ENCODE measurements around the gene PSMD2.
"Not testable (repeated sequence)": the region's sequence is repeated elsewhere in the genome, so short reads cannot be mapped to it uniquely, and the experiment has no call there.

Gene PSMD2

DNA sequence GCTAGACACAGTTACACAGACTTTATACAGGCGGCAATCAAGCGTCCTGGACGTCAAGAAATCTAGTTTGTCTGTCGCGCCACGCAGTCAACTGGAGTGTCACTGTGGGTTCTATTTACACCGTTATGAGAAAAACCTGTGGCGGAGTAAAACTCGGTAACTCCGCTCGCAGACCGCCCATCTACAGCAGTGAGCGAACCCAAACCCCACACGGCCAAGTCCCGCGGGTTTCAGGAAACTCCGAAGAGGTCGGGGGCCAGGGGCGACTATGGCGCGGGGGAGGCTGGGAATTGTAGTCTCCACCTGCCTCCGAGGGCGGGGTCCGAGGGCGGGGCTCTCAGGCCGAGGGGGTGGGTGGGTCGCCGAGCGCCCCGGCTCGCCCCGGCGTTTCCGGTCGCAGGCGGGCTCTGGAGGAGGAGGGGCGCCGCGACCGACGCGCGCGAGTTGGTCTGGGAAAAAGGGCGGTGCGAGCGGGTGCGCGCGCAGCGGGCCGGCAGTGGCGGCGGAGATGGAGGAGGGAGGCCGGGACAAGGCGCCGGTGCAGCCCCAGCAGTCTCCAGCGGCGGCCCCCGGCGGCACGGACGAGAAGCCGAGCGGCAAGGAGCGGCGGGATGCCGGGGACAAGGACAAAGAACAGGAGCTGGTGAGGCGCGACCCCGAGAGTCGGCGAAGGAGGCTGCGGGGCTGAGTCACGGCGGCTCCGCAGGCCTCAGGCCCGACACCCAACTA, at the start of gene PSMD2:
PSMD2 (plus strand) TSS at position 483 of the 729 bp plus-strand sequence; CDS start at position 509, 26 bp downstream.
- DNase-seq (ENCODE audit: low read depth in 2 of 3, low spot score in 1 of 3) = peak; percentile 96 to 99 (median 98)

DNA sequence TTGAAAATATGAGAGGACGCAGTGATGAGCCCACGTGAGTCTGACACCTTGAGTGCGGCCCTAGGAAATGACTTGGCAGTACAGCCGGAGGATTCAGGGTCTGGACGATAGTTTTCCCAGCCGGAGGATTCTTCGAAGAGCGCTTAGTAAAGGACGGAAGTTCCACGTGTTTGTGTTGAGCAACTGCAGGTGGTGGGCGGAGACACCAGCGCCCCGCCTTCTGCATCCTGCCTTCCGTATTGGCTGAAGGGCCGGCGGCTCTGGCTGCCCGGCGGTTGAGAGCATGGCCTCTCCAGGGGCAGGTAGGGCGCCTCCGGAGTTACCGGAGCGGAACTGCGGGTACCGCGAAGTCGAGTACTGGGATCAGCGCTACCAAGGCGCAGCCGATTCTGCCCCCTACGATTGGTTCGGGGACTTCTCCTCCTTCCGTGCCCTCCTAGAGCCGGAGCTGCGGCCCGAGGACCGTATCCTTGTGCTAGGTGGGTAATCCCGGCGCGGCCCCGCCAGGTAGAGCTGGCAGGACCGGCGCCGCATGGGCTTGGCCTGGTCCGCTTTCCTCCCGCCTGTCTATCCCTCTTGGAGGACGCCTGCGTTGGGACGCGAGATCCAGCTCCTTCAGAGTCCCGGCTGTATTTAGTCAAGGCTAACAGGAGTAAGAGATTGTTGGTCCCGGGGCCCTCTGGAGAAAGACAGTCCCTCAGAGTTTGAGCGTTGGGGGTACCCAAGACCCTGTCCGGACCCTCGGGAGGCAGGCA, 49.5 kb upstream of the PSMD2 start, which contains the start of gene EEF1AKMT4:
EEF1AKMT4 (plus strand) TSS at position 261 of the 755 bp plus-strand sequence; CDS start at position 284, 23 bp downstream.
- peak; percentile 90 to 95 (median 95) for DNase-seq (ENCODE audit: low read depth in 2 of 3, low spot score in 1 of 3)

DNA sequence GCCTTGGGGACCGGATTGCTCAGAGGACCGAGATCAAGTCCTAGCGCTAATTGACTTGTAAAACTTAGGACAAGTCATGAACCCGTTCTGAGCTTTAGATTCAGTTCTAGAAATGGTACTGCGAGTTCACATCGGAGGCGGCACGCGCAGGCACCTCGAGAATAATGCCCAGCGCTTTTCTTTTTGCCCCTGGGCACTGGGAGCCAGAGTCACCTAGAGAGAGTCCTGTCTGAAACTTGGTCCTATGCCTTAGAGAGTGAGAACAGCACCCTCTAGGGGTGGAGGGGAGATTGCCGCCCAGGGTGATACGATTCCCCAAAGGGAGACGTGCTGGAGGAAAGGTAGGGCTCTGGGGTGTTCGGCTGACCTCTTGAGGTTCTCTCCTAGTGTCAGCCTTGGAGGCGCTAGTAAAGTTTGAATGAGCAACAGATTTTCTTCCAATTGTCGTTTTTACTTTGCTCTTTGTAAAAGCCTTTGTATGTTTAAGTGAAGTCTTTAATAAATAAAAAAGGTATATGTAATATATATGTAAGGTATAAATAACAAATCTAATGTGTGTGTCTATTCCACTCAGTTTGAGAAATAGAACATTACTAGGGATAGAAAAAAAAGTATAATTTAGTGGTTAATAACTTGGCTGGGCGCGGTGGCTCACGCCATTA, 48.7 kb upstream of the PSMD2 start:
- peak; percentile 86 to 98 (median 87) for DNase-seq (ENCODE audit: low read depth in 2 of 3, low spot score in 1 of 3)

DNA sequence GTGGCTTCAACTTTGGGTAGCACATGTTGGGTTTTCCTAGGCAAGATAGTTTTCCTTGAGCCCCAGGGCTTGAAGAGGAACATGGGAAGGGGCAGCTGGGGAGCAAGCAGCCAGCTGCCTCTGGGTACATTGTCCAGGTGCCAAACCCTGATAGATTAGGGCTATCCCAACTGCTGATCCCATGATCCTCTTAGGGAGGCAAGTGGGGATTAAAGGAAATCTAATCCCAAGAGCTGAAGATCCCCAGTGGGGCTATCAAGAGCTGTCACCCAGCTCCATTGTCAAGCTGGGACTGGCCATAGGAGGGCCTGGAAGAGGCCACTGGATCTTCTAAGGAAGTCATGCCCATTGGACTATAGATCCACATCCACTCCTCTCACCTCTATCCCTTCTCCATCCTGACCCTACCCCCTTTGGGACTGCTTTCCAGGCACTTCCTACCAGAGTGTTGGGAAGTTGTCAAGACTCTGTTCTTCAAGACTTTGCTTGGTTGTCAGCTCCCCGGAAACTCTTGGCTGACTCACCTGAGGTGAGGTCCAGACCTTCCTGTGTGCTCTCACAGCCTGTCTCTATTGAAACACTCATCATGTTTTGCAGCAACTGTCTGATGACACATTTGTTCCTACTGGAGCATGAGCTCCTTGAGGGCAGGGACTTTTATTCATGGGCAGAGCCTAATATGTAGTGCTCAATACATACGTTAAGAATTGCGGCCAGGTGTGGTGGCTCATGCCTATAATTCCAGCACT, 43.6 kb upstream of the PSMD2 start:
- DNase-seq (ENCODE audit: low read depth in 2 of 3, low spot score in 1 of 3) = peak in 1 of 3 donors; percentile 23

DNA sequence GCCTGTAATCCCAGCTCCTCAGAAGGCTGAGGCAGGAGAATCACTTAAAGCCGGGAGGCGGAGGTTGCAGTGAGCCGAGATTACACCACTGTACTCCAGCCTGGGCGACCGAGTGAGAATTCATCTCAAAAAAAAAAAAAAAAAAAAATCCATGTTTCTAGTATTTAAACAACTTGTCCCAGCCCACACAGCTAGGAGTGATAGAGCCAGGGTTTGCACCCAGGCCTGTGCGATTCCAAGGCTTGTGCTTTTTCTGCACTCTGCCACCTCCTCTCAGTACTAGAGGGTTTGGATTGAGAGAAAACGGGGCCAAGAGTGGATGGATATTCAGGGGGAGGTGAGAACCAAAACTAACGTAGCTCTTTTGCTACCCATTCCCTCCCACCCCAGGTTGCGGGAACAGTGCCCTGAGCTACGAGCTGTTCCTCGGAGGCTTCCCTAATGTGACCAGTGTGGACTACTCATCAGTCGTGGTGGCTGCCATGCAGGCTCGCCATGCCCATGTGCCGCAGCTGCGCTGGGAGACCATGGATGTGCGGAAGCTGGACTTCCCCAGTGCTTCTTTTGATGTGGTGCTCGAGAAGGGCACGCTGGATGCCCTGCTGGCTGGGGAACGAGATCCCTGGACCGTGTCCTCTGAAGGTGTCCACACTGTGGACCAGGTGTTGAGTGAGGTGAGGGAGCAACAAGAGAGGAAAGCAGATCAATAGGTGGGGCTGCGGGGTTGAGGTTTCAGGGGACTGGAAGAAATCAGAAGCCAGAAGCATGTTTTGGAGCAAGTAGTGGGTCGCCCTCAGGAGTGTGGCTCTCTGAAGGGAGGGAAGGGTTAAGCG, 41.7 kb upstream of the PSMD2 start:
- no peak for DNase-seq (ENCODE audit: low read depth in 2 of 3, low spot score in 1 of 3)

DNA sequence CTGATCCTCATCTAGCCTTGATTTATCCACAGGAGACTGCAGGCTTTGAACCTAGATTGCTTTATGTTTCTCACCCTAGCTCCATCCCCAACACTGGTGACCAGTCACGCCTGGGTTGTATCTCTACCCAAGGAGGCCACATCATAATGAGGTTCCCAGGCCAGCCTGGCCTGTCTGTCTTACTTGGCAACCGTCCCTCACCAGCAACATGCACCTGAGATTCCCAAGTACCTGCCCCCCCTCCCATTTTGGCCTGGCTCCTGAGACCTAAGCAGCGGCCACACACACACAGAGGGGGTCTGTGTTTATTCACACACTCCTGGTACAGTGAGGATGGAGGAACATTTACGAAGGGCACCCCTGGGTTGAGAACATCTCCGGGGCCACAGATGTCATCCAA, 40.1 kb upstream of the PSMD2 start:
- DNase-seq (ENCODE audit: low read depth in 2 of 3, low spot score in 1 of 3) = no peak

DNA sequence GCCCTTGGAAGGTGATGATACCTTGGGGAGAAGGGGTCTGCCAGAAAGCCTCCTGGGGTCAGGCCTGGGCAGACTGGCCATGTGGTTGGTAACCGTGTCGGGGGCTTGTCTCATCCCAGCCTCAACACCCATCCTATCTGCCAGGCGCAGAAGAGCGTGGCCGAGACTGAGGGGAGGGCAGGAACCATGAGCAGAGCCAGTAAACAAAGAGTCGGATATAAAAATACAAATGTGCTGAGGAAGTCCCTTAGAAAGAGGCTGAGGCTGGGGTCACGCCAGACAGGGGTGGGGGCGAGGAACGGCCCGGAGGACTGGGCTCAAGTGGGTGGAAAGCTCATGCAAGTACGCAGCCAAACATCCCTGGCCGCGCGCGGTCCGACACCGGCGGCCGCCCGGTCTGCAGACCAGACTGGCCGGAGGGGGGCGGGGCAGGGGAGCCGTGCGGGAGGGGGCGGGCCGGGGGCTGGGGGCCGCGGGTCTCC, 39.6 kb upstream of the PSMD2 start:
- DNase-seq (ENCODE audit: low read depth in 2 of 3, low spot score in 1 of 3) = no peak

DNA sequence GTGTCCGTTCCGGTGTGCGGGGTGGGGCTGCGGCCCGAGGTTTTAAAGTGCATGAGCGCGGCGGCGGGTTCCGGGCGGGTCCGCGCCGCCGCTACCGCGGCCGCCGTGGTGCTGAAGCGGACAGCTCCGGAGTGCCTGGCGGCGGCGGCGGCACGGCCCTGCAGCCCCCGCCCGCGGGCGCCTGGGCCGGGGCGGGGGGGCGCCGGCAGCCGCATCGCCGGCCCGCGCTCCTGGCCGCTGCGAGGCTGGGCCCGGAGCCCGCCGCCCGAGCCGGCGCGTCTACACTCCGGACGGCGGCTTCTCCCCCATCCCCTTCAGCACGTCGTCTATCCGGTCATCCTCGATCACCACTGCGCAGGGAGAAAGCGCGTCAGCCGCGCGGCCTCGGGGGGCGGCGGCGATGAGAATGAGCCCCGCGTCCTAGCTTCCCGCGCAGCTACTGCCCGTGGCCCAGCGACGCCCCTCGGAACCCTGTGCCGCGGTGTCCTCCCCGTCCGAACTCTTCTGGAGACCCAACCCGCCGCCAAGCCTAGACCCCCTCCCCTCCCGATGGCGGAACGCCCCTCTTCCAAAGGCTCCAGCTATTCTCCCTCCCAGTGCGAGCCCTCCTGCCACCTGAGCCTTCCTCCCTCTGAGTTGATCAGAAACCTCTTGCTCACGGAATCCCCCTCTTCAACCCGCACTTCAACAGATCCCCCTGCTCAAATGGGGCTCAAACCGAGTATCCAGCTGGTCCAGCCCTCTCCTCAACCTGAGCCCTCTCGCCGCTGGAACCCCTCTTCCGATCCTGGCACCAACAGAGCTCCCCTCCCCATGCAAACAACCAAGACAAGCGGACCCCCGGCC, 38.9 kb upstream of the PSMD2 start:
- peak in 1 of 3 donors; percentile 24 for DNase-seq (ENCODE audit: low read depth in 2 of 3, low spot score in 1 of 3)

DNA sequence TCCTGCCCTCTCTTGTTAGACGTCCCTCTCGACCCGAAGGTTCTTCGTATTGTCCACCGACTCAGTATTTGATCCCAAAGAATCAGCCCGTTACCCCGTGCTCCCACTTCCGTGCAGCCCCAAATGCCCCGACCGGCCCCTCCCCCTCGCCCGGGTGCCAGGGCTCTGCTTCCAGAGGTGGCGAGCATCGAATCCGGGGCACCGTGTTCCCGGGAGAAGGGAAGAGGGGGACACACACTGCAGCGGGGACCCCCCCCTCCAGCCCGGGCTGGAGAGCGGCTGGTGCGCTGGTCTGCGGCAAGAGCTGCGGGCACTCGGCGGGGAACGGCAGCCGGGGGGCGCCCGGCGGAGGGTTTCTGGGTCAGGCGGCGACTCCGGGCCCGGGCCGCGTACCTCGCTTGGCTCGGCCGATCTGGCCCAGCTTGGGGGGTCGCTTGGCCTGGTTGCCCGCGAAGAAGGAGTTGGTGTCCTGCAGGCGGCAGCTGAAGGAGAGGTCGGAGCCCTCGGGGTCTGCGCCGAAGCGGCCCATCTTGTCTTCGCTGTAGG, 38.2 kb upstream of the PSMD2 start:
- no peak for DNase-seq (ENCODE audit: low read depth in 2 of 3, low spot score in 1 of 3)

DNA sequence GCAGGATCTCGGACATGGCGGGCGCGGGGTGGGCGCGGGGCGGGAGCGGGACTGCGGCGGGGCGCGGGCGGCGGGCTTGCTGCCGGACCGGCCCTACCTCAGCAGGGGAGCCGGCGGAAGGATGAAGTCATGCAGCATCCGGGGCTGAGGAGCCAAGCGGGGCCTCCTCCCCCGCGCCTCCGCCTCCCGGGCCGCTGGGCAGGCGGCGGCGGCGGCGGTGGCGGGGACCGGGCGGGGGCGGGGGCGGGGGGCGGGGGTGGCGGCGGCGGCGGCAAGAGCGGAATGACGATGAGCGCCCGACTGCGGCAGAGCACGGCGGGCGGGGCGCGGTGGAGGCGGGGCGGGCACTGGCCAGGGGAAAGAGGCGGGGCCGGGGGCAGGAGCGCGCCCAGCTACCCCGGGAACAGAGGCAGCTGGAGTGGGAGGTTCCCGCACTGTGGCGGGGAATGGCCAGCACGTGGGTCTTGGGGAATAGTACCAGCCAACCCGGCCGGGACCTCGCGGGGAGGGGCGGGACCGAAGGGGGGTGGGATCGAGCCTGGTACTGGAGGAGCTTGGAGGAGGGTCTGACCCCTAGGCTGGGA, 37.7 kb upstream of the PSMD2 start, which contains the start of gene CAMK2N2:
CAMK2N2 (minus strand) TSS at position 284 of the 584 bp plus-strand sequence; CDS start at position 16, 268 bp downstream.
- DNase-seq (ENCODE audit: low read depth in 2 of 3, low spot score in 1 of 3) = peak in 1 of 3 donors; percentile 61

DNA sequence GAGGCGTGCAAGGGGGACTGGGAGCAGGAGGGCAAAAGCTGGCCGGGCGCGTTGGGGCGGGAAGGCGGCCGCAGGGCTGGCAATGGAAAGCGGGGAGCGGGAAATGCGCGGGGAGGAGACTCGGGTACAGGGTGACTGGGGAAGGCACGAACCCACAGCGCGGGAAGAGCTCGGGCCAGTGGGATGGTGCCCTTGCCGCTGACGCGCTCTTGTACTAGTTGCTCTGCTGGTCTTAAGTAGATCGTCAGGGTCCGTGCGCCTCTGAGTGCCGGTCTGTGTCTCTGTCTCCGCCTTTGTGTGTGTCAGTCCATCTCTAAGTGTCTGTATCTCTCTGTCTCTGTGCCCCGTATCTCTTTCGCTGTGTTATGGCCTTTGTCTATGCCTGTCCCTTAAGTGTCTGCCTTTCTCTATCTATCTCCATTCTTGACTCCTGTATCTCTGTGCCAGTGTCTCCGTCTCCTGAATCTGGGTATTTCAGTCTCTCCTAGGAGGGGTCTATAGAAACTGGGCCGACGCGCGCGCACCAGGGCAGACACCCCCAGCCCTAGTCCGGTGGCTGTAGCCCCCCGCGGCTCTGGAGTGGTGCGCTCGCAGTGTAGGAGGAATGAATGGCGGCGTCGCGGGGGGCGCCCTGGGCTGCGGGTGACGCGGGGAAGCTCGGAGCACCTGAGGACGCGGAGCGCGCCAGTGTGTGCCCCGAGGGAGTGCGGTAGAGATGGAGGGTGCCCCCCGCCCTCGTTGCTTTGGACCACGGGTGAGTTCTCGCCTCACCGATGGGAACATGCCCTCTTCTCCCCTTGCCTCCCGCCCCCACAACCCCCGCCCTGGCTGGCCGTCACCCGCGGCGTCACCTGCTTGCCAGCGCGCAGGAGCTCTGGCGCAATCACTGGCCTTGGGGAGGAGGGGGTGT, 36.9 kb upstream of the PSMD2 start:
- DNase-seq (ENCODE audit: low read depth in 2 of 3, low spot score in 1 of 3) = no peak

DNA sequence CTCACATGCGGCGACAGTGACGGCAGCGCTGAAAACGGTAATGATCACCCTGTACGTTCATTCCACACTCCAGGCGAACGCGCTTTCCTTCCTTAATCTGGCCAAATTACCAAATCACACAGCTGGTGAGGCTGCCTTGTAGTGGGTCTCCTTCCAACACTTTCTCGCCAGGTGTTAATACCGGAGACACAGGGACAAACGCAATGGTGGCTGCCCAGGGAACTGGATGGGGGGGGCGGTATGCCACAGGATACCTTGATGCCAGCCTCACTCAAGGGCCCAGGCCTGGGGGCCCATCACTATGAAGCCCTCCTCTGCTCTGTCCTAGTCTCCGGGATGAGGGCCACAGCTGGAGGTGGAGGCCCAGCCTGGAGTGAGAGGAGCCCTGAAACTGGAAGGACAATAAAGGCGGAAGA, 36.3 kb upstream of the PSMD2 start:
- DNase-seq (ENCODE audit: low read depth in 2 of 3, low spot score in 1 of 3) = no peak

DNA sequence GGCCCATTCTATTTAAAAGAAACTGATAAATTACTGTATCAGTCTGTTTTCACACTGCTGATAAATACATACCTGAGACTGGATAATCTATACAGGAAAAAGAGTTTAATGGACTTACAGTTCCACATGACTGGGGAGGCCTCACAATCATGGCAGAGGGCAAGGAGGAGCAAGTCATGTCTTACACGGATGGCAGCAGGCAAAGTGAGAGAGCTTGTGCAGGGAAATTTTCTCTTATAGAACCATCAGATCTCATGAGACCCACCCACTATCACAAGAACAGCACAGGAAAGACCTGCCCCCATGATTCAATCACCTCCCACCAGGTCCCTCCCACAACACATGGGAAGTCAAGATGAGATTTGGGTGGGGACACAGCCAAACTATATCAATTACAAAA, 31.8 kb upstream of the PSMD2 start:
- not testable (repeated sequence) for DNase-seq (ENCODE audit: low read depth in 2 of 3, low spot score in 1 of 3)

DNA sequence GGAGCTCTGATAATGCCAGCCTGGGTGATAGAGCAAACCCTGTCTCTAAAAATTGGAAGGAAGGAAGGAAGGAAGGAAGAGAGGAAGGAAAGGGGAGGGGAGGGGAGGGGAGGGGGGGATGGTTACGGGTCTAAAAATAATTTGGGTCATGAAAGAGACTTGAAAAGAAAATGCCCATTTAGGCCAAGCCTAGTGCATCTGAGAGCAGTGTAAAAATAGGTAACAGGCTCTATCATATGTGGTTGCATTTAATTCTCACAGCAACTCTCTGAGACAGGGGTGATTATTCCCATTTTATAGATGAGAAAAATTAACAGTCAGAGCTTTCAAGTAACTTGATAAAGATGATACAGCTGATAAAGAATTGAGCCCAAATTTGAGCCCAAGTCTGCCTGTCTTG, 26.8 kb upstream of the PSMD2 start:
- no peak for DNase-seq (ENCODE audit: low read depth in 2 of 3, low spot score in 1 of 3)

DNA sequence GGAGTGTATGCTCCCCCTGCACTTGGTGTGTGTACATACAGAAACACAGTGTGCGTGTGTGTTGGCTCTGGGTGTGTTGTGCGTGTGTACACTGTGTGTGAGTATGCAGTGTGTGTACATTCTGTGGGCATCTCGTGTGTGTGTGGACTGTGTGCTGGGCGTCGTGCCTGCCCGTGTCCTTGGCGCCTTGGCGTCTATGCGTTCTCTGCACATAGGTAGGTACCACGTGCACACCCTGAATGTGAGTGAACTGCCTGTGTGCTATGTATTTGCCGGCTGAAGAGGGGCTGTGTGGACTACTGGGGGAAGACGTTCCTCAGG, 23.7 kb upstream of the PSMD2 start:
- no peak for DNase-seq (ENCODE audit: low read depth in 2 of 3, low spot score in 1 of 3)

DNA sequence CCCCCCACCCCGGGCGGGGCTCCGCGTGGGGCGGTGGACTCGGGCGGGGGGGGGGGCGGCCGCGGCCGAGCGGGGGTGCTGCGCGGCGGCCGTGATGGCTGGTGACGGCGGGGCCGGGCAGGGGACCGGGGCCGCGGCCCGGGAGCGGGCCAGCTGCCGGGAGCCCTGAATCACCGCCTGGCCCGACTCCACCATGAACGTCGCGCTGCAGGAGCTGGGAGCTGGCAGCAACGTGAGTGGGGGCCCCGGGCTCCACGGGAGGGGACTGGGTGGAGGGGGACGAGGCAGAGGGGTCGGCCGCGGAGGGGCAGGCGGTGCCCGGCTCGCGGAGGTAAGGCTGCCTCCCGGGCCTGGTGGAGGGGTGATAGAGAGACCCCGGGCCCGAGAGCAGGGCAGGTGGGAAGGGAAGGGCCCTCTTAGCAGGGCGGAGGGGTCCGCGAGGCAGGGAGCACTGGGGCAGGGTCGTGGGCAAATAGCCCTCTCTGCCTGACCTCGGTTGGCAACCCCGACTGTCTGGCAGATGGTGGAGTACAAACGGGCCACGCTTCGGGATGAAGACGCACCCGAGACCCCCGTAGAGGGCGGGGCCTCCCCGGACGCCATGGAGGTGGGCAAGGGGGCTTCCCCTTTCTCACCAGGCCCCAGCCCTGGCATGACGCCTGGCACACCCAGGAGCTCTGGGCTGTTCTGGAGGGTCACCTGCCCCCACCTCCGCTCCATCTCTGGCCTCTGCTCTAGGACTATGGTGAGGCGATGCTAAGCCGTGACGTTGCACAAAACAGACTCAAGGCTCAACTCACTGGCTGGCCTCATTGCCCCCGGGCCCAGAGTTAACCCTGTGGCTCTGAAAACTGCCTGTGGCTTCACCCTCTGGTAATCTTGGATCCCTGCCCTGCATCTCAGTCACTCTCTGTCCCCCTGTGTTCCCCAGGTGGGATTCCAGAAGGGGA, 22.8 kb upstream of the PSMD2 start, which contains the start of gene ECE2:
ECE2 (plus strand) TSS at position 62 of the 950 bp plus-strand sequence; CDS start at position 194, 132 bp downstream.
- no peak for DNase-seq (ENCODE audit: low read depth in 2 of 3, low spot score in 1 of 3)

Data from stimulated activated CD4-positive, alpha-beta T cell treated with anti-CD3 and anti-CD28 coated beads, Interleukin-12 subunit alpha, Interleukin-12 subunit beta, amount 100 ng/mL, for 48 hours (primary cell).